Cardiac muscle cell (in vitro differentiated cells and primary cell): ENCODE results near the gene ZNF777. TPM values are rescaled to one million over a fixed set of nuclear protein-coding genes. Genes with fewer than 3 reads are reported as not detected.
"Not testable (repeated sequence)": the region's sequence is repeated elsewhere in the genome, so short reads cannot be mapped to it uniquely, and the experiment has no call there.

ENCODE experiments used
- DNase-seq, 2 donors: peaks; one replicate each; pipeline versions ENCODE4 v3.0.0 to v3.0.0-alpha.2; 2010 to 2017; ENCODE audit warnings: low read depth in 1 of 2, low spot score in 1 of 2
- H3K27ac ChIP-seq: fragments of 200-600 bp; sonication (generic); 2 replicates; pipeline ENCODE4 v1.5.1; 2016
- H3K27me3 ChIP-seq: fragments of 200-600 bp; sonication (generic); 2 replicates; pipeline ENCODE4 v1.6.0; 2016; ENCODE audit warnings: control low read depth
- H3K36me3 ChIP-seq: fragments of 200-600 bp; sonication (generic); 2 replicates; pipeline ENCODE4 v1.5.1; 2016; ENCODE audit warnings: control low read depth
- H3K4me1 ChIP-seq: fragments of 200-600 bp; sonication (generic); 2 replicates; pipeline ENCODE4 v1.8.1; 2017; ENCODE audit warnings: low read depth, mild to moderate bottlenecking, mixed run types
- H3K4me3 ChIP-seq: fragments of 200-600 bp; sonication (generic); 2 replicates; pipeline ENCODE4 v1.5.1; 2016; ENCODE audit warnings: mild to moderate bottlenecking
- H3K9me3 ChIP-seq: fragments of 200-600 bp; sonication (generic); 2 replicates; pipeline ENCODE4 v1.5.1; 2017; ENCODE audit warnings: low read depth, mild to moderate bottlenecking, control low read depth
- CTCF ChIP-seq: IDR thresholded peaks from 2 replicates; pipeline ENCODE4 v1.5.1; 2012; ENCODE audit warnings: low read depth, mild to moderate bottlenecking, low read length
- polyA plus RNA-seq: library from polyadenylated mRNA; unstranded; fragments of >200 nt; fragmentation: Nextera tagmentation; extraction: Ambion mirVana; gene quantifications from 2 replicates; pipeline ENCODE4 v1.2.1, GENCODE V29; 2016
- total RNA-seq: library from RNA; depleted of rRNA; stranded (reverse); fragments of >200 nt; gene quantifications from 2 replicates; pipeline ENCODE4 v1.2.3, GENCODE V29; 2016

The ZNF777 gene
- total and polyA plus RNA-seq, 2 experiments from 2014 or later = 19.5 to 20.0 TPM

GRCh38 chr7:149495785-149496641 lies 35.2 kb upstream of the ZNF777 start:
- no peak for TF ChIP-seq CTCF
- Histone ChIP-seq H3K27me3 (peaks cover 18% of the 10 kb centered on the region), H3K9me3 (no peaks in the 10 kb centered on the region), H3K4me1 (peaks cover 5% of the 10 kb centered on the region), H3K4me3 (peak overlapping the region; percentile 58), H3K36me3 (peaks cover 27% of the 10 kb centered on the region), H3K27ac (no peak overlapping the region)
- DNase-seq = peak; percentile 88 to 90

GRCh38 chr7:149494738-149495368 lies 34.0 kb upstream of the ZNF777 start:
- H3K9me3 ChIP-seq = no peaks in the 10 kb centered on the region
- peak in 1 of 2 donors; percentile 72 for DNase-seq
- TF ChIP-seq CTCF = no peak
- H3K4me1 ChIP-seq = peaks cover 5% of the 10 kb centered on the region
- H3K4me3 ChIP-seq = no peak overlapping the region
- H3K36me3 ChIP-seq = peaks cover 35% of the 10 kb centered on the region
- no peak overlapping the region for H3K27ac ChIP-seq
- peaks cover 8% of the 10 kb centered on the region for H3K27me3 ChIP-seq

GRCh38 chr7:149493975-149494374 lies 33.1 kb upstream of the ZNF777 start:
- not testable (repeated sequence) for H3K27me3 ChIP-seq, H3K4me1 ChIP-seq, H3K4me3 ChIP-seq, DNase-seq, H3K9me3 ChIP-seq, H3K27ac ChIP-seq
- peaks cover 44% of the 10 kb centered on the region for H3K36me3 ChIP-seq

GRCh38 chr7:149493366-149493765 lies 32.5 kb upstream of the ZNF777 start:
- H3K4me1 ChIP-seq = peaks cover 5% of the 10 kb centered on the region
- no peak for DNase-seq
- H3K4me3 ChIP-seq = no peak overlapping the region
- H3K27ac ChIP-seq = no peak overlapping the region
- no peaks in the 10 kb centered on the region for H3K9me3 ChIP-seq
- TF ChIP-seq CTCF = no peak
- peaks cover 45% of the 10 kb centered on the region for H3K36me3 ChIP-seq
- H3K27me3 ChIP-seq = no peaks in the 10 kb centered on the region

- no peak for TF ChIP-seq CTCF
- no peak overlapping the region for H3K27ac ChIP-seq
- no peaks in the 10 kb centered on the region for H3K9me3 ChIP-seq
- no peak overlapping the region for H3K4me3 ChIP-seq
- DNase-seq = no peak
- H3K27me3 ChIP-seq = no peaks in the 10 kb centered on the region
- H3K4me1 ChIP-seq = no peaks in the 10 kb centered on the region
- H3K36me3 ChIP-seq = peaks cover 62% of the 10 kb centered on the region
Measured at GRCh38 chr7:149490083-149490760, 29.4 kb upstream of the ZNF777 start.
